ENCODE data around the gene FASTKD1.
A peak's percentile ranks its signal among the peaks of the same experiment; 100 is the strongest.
"Not testable (repeated sequence)": the region's sequence is repeated elsewhere in the genome, so short reads cannot be mapped to it uniquely, and the experiment has no call there.

The FASTKD1 gene, protein sequence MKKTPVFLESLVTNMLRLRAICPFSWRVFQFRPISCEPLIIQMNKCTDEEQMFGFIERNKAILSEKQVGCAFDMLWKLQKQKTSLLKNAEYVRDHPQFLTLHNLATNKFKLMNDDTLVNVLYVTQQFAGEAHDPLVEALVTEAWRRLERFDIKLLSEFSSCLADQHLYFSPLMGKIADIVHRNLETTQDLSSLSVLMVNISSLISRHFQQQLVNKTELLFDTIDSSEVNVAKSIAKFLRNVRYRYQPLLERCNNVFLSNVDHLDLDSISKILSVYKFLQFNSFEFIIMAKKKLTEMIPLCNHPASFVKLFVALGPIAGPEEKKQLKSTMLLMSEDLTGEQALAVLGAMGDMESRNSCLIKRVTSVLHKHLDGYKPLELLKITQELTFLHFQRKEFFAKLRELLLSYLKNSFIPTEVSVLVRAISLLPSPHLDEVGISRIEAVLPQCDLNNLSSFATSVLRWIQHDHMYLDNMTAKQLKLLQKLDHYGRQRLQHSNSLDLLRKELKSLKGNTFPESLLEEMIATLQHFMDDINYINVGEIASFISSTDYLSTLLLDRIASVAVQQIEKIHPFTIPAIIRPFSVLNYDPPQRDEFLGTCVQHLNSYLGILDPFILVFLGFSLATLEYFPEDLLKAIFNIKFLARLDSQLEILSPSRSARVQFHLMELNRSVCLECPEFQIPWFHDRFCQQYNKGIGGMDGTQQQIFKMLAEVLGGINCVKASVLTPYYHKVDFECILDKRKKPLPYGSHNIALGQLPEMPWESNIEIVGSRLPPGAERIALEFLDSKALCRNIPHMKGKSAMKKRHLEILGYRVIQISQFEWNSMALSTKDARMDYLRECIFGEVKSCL

DNA sequence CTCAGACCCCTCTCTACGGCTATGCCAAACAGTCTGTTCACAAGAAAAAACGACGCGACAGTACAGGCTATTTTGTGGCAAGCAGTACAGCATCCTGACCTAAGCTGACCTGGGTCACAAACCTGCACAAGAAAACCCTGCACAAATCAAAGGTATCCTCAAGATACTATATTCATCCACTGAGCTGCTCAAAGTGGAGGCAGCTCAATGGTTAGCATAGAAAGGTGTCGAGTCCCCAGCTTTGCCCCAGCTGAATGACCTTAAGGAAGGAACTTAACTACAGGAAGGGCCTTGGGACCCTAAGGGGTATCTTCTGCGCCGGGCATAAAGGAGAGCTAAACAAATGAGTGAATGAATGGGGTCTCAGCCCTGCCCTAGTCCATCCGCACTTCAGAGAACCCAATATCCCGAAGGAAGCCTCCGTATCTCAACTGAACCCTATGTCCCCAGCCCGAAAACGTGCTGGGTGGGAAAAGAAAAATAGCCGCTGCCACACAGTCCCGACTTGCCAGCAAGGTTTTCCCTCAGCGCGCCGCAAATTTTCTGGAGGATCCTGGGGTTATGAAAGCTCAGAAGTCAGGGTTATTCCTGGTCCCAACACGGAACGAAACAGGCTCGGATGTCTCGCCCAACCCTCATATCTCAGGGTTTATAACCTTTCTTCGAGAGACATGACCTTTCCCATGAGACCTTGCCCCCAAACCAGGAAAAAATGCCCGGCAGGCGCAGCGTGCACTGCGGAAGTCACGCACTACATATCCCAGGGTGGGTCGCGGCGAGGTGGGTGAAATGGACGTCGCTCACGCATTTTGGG is at the start of gene FASTKD1:
Gene FASTKD1, minus strand, starts transcription at position 706 of the 814 bp plus-strand sequence. CDS start 1,836 bp downstream, outside the sequence.
- Histone ChIP-seq H3K9ac (ENCODE audit: low read depth in 1 of 2, low read length in 2 of 2) (peak within 1 kb of the TSS; percentile 71 to 80), H3K4me3 (ENCODE audit: low read length in 2 of 2) (peak within 1 kb of the TSS; percentile 82 to 90), H3K4me1 (ENCODE audit: control insufficient read depth in 2 of 2, insufficient read depth in 2 of 2, low read length in 2 of 2) (peaks cover 3% of the 10 kb centered on the region in 2 donors), H3K36me3 (ENCODE audit: control insufficient read depth in 2 of 2, insufficient read depth in 2 of 2, low read length in 2 of 2) (peaks cover 0 to 3% of the 10 kb centered on the region in 2 donors), H3K27me3 (ENCODE audit: control insufficient read depth in 2 of 2, insufficient read depth in 2 of 2, low read length in 2 of 2) (no peaks in the 10 kb centered on the region), H3K27ac (ENCODE audit: low read depth in 2 of 2, low read length in 2 of 2) (peak within 1 kb of the TSS; percentile 66 to 75), H3K9me3 (ENCODE audit: control insufficient read depth in 2 of 2, low read length in 2 of 2) (no peaks in the 10 kb centered on the region)

DNA sequence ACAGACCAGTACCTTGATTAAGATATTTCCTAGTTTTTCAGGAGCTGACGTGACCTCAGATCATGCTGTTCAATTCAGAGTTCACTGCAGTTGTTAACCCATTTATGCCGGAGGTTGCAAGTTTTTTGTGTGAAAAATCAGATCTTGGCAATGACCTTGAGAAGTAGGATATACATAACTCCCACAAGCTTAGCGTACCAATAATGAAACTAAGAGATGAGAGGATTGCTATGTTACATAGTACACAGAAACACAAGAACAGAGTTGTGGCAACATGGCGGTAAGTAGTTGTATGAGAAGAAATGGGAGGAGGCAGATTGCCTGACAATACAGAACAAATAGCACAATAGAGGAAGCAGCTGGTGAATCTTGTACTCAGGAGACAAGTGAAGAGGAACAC is 49.6 kb upstream of the FASTKD1 start:
- Histone ChIP-seq H3K27me3 (ENCODE audit: control insufficient read depth in 2 of 2, insufficient read depth in 2 of 2, low read length in 2 of 2) (no peaks in the 10 kb centered on the region), H3K4me3 (ENCODE audit: low read length in 2 of 2) (no peak overlapping the region), H3K4me1 (ENCODE audit: control insufficient read depth in 2 of 2, insufficient read depth in 2 of 2, low read length in 2 of 2) (no peaks in the 10 kb centered on the region), H3K9ac (ENCODE audit: low read depth in 1 of 2, low read length in 2 of 2) (no peak overlapping the region), H3K36me3 (ENCODE audit: control insufficient read depth in 2 of 2, insufficient read depth in 2 of 2, low read length in 2 of 2) (peaks cover 20% of the 10 kb centered on the region in 2 donors), H3K27ac (ENCODE audit: low read depth in 2 of 2, low read length in 2 of 2) (no peak overlapping the region), H3K9me3 (ENCODE audit: control insufficient read depth in 2 of 2, low read length in 2 of 2) (no peaks in the 10 kb centered on the region)

DNA sequence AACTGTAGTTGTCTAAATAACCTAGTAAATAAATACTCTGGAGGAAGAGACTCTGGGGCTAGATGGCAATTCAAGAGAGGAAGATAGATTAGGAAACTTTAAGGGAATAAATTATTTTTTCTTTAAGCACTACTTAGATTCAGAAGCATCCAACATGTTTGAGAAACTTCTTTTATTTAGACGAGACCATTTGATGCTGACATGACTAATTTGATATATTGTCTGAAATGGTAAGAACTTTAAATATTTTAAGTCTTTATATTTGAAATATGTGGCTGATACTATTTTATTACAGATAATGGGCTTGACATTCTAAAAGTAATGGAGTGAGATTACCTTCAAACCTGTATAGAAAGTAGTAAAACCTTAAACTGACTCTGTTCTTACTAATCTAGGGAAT is 46.8 kb upstream of the FASTKD1 start:
- no peaks in the 10 kb centered on the region for H3K27me3 ChIP-seq (ENCODE audit: control insufficient read depth in 2 of 2, insufficient read depth in 2 of 2, low read length in 2 of 2)

DNA sequence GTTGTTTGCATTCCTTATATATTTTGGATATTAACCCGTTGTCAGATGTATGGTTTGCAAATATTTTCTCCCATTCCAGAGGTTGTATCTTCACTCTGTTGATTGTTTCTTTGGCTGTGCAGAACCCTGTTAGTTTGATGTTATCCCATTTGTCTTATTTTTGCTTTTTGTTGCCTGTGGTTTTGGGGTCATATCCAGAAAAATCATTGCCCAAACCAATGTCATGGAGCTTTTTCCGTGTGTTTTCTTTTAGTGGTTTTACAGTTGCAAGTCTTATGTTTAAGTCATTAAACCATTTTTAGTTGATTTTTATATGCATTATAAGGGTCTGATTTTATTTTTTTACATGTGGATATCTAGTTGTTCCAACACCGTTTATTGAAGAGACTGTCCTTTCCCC is 46.3 kb upstream of the FASTKD1 start:
- H3K4me3 ChIP-seq (ENCODE audit: low read length in 2 of 2) = no peak overlapping the region
- no peaks in the 10 kb centered on the region for H3K4me1 ChIP-seq (ENCODE audit: control insufficient read depth in 2 of 2, insufficient read depth in 2 of 2, low read length in 2 of 2)
- no peaks in the 10 kb centered on the region for H3K27me3 ChIP-seq (ENCODE audit: control insufficient read depth in 2 of 2, insufficient read depth in 2 of 2, low read length in 2 of 2)
- H3K9ac ChIP-seq (ENCODE audit: low read depth in 1 of 2, low read length in 2 of 2) = no peak overlapping the region
- no peaks in the 10 kb centered on the region for H3K9me3 ChIP-seq (ENCODE audit: control insufficient read depth in 2 of 2, low read length in 2 of 2)
- peaks cover 20 to 25% of the 10 kb centered on the region in 2 donors for H3K36me3 ChIP-seq (ENCODE audit: control insufficient read depth in 2 of 2, insufficient read depth in 2 of 2, low read length in 2 of 2)
- no peak overlapping the region for H3K27ac ChIP-seq (ENCODE audit: low read depth in 2 of 2, low read length in 2 of 2)

More for the DNA sequence above, 46.8 kb upstream of the FASTKD1 start:
- Histone ChIP-seq H3K4me1 (ENCODE audit: control insufficient read depth in 2 of 2, insufficient read depth in 2 of 2, low read length in 2 of 2) (no peaks in the 10 kb centered on the region), H3K9ac (ENCODE audit: low read depth in 1 of 2, low read length in 2 of 2) (no peak overlapping the region), H3K27ac (ENCODE audit: low read depth in 2 of 2, low read length in 2 of 2) (no peak overlapping the region), H3K4me3 (ENCODE audit: low read length in 2 of 2) (no peak overlapping the region), H3K36me3 (ENCODE audit: control insufficient read depth in 2 of 2, insufficient read depth in 2 of 2, low read length in 2 of 2) (peaks cover 18 to 21% of the 10 kb centered on the region in 2 donors), H3K9me3 (ENCODE audit: control insufficient read depth in 2 of 2, low read length in 2 of 2) (no peaks in the 10 kb centered on the region)

DNA sequence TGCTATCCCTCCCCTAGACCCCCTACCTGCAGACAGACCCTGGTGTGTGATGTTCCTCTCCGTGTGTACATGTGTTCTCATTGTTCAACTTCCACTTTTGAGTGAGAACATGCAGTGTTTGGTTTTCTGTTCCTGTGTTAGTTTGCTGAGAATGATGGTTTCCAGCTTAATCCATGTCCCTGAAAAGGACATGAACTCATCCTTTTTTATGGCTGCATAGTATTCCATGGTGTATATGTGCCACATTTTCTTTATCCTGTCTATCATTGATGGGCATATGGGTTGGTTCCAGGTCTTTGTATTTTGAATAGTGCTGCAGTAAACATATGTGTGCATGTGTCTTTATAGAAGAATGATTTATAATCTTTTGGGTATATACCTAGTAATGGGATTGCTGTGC is 42.3 kb upstream of the FASTKD1 start:
- H3K27ac ChIP-seq (ENCODE audit: low read depth in 2 of 2, low read length in 2 of 2); H3K27me3 ChIP-seq (ENCODE audit: control insufficient read depth in 2 of 2, insufficient read depth in 2 of 2, low read length in 2 of 2); H3K9ac ChIP-seq (ENCODE audit: low read depth in 1 of 2, low read length in 2 of 2); H3K4me3 ChIP-seq (ENCODE audit: low read length in 2 of 2); H3K9me3 ChIP-seq (ENCODE audit: control insufficient read depth in 2 of 2, low read length in 2 of 2); H3K4me1 ChIP-seq (ENCODE audit: control insufficient read depth in 2 of 2, insufficient read depth in 2 of 2, low read length in 2 of 2): not testable (repeated sequence)
- peaks cover 38 to 40% of the 10 kb centered on the region in 2 donors for H3K36me3 ChIP-seq (ENCODE audit: control insufficient read depth in 2 of 2, insufficient read depth in 2 of 2, low read length in 2 of 2)

DNA sequence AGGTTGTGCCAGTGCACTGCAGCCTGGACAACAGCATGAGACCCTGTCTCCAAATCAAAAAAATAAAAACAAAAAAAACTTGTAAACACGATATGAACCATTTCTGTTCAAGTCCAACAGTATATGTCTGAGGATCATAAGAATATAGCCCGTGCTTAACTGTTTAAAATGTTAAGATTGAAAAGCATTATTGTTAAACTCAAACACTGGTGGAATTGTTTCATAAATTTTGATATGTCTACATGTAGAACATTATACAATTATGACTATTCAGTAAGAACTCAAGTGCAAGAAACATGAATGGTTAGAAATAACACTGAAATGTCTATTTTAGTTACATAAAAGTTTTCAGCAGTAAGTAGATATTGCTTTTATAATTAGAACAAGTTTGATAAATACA is 40.2 kb upstream of the FASTKD1 start:
- Histone ChIP-seq H3K4me1 (ENCODE audit: control insufficient read depth in 2 of 2, insufficient read depth in 2 of 2, low read length in 2 of 2) (no peaks in the 10 kb centered on the region), H3K36me3 (ENCODE audit: control insufficient read depth in 2 of 2, insufficient read depth in 2 of 2, low read length in 2 of 2) (peaks cover 44 to 54% of the 10 kb centered on the region in 2 donors), H3K27me3 (ENCODE audit: control insufficient read depth in 2 of 2, insufficient read depth in 2 of 2, low read length in 2 of 2) (no peaks in the 10 kb centered on the region), H3K27ac (ENCODE audit: low read depth in 2 of 2, low read length in 2 of 2) (no peak overlapping the region), H3K9me3 (ENCODE audit: control insufficient read depth in 2 of 2, low read length in 2 of 2) (no peaks in the 10 kb centered on the region), H3K9ac (ENCODE audit: low read depth in 1 of 2, low read length in 2 of 2) (no peak overlapping the region), H3K4me3 (ENCODE audit: low read length in 2 of 2) (no peak overlapping the region)

DNA sequence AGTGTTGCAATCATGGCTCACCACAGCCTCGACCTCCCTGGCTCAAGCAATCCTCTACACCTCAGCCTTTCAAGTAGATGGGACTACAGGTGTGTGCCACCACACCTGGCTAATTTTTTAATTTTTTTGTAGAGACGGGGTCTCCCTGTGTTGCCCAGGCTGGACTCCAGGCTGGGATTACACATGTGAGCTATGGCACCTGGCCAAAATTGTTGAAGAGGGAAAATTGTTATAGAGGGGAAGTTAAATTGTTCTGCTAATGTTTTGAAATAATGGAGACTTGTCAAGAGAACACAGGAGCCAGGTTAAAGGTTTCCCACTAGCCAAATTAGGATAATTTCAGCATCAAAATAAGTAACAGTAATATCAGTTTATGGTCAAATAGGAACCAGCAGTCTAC is 35.6 kb upstream of the FASTKD1 start:
- Histone ChIP-seq H3K9me3 (ENCODE audit: control insufficient read depth in 2 of 2, low read length in 2 of 2) (no peaks in the 10 kb centered on the region), H3K27ac (ENCODE audit: low read depth in 2 of 2, low read length in 2 of 2) (no peak overlapping the region), H3K27me3 (ENCODE audit: control insufficient read depth in 2 of 2, insufficient read depth in 2 of 2, low read length in 2 of 2) (no peaks in the 10 kb centered on the region), H3K36me3 (ENCODE audit: control insufficient read depth in 2 of 2, insufficient read depth in 2 of 2, low read length in 2 of 2) (peaks cover 46 to 59% of the 10 kb centered on the region in 2 donors), H3K9ac (ENCODE audit: low read depth in 1 of 2, low read length in 2 of 2) (no peak overlapping the region), H3K4me3 (ENCODE audit: low read length in 2 of 2) (no peak overlapping the region), H3K4me1 (ENCODE audit: control insufficient read depth in 2 of 2, insufficient read depth in 2 of 2, low read length in 2 of 2) (no peaks in the 10 kb centered on the region)

DNA sequence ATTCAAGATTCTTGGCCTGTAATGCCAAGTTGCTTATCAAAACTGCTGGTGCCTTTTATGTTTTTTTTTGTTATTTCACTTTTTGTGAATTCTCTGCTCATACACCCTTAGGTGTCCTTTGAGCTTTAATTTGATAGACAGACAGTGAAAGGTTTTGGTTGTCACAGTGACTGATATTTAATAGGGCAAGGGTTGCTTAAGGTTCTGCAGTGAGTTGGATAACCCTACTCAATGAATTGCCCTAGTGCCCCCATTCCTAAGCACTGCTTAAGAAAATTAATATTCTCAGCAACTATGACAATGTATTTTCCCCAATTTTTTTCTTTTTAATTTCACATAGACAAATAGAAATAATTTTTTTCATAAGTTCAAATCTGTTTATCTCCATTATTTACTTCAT is 25.9 kb upstream of the FASTKD1 start:
- Histone ChIP-seq H3K9ac (ENCODE audit: low read depth in 1 of 2, low read length in 2 of 2) (no peak overlapping the region), H3K9me3 (ENCODE audit: control insufficient read depth in 2 of 2, low read length in 2 of 2) (no peaks in the 10 kb centered on the region), H3K4me1 (ENCODE audit: control insufficient read depth in 2 of 2, insufficient read depth in 2 of 2, low read length in 2 of 2) (no peaks in the 10 kb centered on the region), H3K4me3 (ENCODE audit: low read length in 2 of 2) (no peak overlapping the region), H3K27me3 (ENCODE audit: control insufficient read depth in 2 of 2, insufficient read depth in 2 of 2, low read length in 2 of 2) (no peaks in the 10 kb centered on the region), H3K36me3 (ENCODE audit: control insufficient read depth in 2 of 2, insufficient read depth in 2 of 2, low read length in 2 of 2) (peaks cover 0 to 5% of the 10 kb centered on the region in 2 donors), H3K27ac (ENCODE audit: low read depth in 2 of 2, low read length in 2 of 2) (no peak overlapping the region)

DNA sequence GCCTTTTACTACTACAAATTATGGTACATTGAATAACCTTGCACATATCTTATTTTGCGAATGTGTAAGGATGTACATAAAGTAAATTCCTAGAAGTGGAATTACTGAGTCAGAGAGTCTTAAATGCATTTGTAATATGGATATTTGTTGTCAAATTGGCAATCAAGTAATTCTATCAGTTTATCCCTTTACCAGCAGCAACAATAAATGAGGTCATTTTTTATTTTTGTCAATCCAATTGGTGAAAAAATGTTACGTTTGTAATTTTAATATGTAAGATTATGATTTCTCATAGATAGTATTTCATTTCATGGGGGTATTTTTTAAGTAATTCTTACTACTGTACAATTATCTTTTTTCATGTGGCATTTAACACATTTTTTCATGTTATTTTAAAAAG is 25.3 kb upstream of the FASTKD1 start:
- Histone ChIP-seq H3K27me3 (ENCODE audit: control insufficient read depth in 2 of 2, insufficient read depth in 2 of 2, low read length in 2 of 2) (no peaks in the 10 kb centered on the region), H3K9ac (ENCODE audit: low read depth in 1 of 2, low read length in 2 of 2) (no peak overlapping the region), H3K36me3 (ENCODE audit: control insufficient read depth in 2 of 2, insufficient read depth in 2 of 2, low read length in 2 of 2) (peaks cover 0 to under 1% of the 10 kb centered on the region in 2 donors), H3K9me3 (ENCODE audit: control insufficient read depth in 2 of 2, low read length in 2 of 2) (no peaks in the 10 kb centered on the region), H3K4me3 (ENCODE audit: low read length in 2 of 2) (no peak overlapping the region), H3K4me1 (ENCODE audit: control insufficient read depth in 2 of 2, insufficient read depth in 2 of 2, low read length in 2 of 2) (no peaks in the 10 kb centered on the region), H3K27ac (ENCODE audit: low read depth in 2 of 2, low read length in 2 of 2) (no peak overlapping the region)

Measured in mucosa of rectum (tissue), 2 donors.